ENCODE results near the gene ANKDD1A.

GRCh38 chr15:64931381-64931780, 19.7 kb downstream of the ANKDD1A start:
- no peak for TF ChIP-seq CTCF (IDR thresholded peaks at IDR 0.05)
- no peak for TF ChIP-seq ZFX (IDR thresholded peaks at IDR 0.05; ENCODE audit: borderline replicate concordance)
